Caki2 (cell line): ENCODE measurements around the gene RASGRF2. TPM values are rescaled to one million over a fixed set of nuclear protein-coding genes. Genes with fewer than 3 reads are reported as not detected.
"Not testable (repeated sequence)": the region's sequence is repeated elsewhere in the genome, so short reads cannot be mapped to it uniquely, and the experiment has no call there.

Experiments
- DNase-seq: peaks from one replicate; pipeline ENCODE4 v3.0.0-alpha.2; 2015; ENCODE audit warnings: low read depth
- in situ Hi-C: cut with HindIII; loops from 2 replicates; pipeline ENCODE4 v1.10.0; 2016; ENCODE audit warnings: low sequenced_read_pairs, low pct_unique_long_range_greater_than_20kb, mixed read lengths
- total RNA-seq: library from RNA; depleted of rRNA; stranded (reverse); fragments of >200 nt; shearing (Covaris generic); gene quantifications from 2 replicates; pipeline ENCODE4 v1.2.3, GENCODE V29; 2014; ENCODE audit warnings: low replicate concordance

The RASGRF2 gene
- total RNA-seq, 1 experiment from 2014 or later: 1.3 TPM

GRCh38 chr5:81252904-81253303 lies 292.7 kb downstream of the RASGRF2 start:
- no peak for DNase-seq
- in situ Hi-C loops: no loop called here

- in situ Hi-C loops: no loop called here
- DNase-seq: no peak
Measured at GRCh38 chr5:81253875-81254274, 293.7 kb downstream of the RASGRF2 start.

GRCh38 chr5:81254886-81255559 lies 294.9 kb downstream of the RASGRF2 start:
- no peak for DNase-seq
- in situ Hi-C loops: no loop called here

- in situ Hi-C loops: no loop called here
- DNase-seq: no peak
Measured at GRCh38 chr5:81256766-81257165, 296.6 kb downstream of the RASGRF2 start.

GRCh38 chr5:81262796-81263195 lies 302.6 kb downstream of the RASGRF2 start:
- in situ Hi-C loops: not testable (repeated sequence)

GRCh38 chr5:81265101-81265500 lies 304.9 kb downstream of the RASGRF2 start:
- DNase-seq: no peak
- in situ Hi-C loops: no loop called here

More at GRCh38 chr5:81262796-81263195, 302.6 kb downstream of the RASGRF2 start:
- not testable (repeated sequence) for DNase-seq

DNA sequence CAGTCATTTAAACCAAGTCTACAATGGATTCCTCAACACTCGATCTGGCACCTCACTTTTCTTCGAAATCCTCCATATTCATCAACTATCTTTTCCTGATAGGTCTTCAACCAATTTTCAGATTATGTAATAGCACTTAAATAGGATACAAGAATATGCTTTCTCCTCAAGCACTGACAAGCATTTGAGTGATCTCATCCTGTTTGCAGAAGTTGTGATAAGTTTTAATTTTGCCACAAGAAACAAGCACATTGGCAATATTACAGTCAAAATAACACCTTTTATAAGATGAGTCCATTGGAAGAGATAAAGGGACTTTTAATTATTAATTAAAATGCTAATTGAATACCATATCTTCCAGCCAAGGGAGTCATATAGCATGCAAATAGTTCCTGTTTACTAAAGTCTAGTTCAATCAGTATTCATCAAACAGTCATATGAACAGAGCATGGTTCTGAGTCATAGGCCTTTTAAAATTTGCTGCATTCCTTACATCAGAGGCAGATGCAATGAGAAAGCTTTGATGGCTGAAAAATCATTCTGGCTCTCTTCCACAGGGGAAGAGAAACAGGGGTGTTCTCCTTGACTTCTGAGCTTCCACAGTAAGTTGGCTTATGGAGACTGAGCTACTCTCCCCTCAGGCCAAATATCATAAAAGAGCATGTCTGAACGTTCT lies 308.5 kb downstream of the RASGRF2 start:
- in situ Hi-C loops: no loop called here
- DNase-seq: peak; percentile 30

GRCh38 chr5:81269751-81270393 lies 309.7 kb downstream of the RASGRF2 start:
- in situ Hi-C loops: no loop called here
- DNase-seq: no peak

- DNase-seq, in situ Hi-C loops: not testable (repeated sequence)
Measured at GRCh38 chr5:81270394-81271027, 310.3 kb downstream of the RASGRF2 start.
